Measurements from ENCODE around the gene AGXT2. TPM values are rescaled to one million over a fixed set of nuclear protein-coding genes. Genes with fewer than 3 reads are reported as not detected.

Gene AGXT2
- total and polyA plus RNA-seq, 10 of the 15 experiments (the other 5 are each of a cell fraction or from before 2014, with no cell fraction given), result not detected

GRCh38 chr5:35001842-35002241 lies 45.9 kb downstream of the AGXT2 start (continued):
- TF ChIP-seq IKZF1 (conservative IDR thresholded peaks at IDR 0.05) (no peak), ESRRA (IDR thresholded peaks at IDR 0.05; ENCODE audit: low read length) (no peak)

- in situ Hi-C loops (cut with MboI), result no loop called here
- CTCF ChIA-PET, result interaction anchor here (1.7 kb wide), 1 partner anchor 41 kb away, joined by 4 read pairs; no protein-coding TSS in a partner anchor
- no peaks in the 10 kb centered on the region for H3K79me2 ChIP-seq (ENCODE audit: control insufficient read depth, insufficient read depth, low read length)
- no peak overlapping the region for H2AFZ ChIP-seq (ENCODE audit: control insufficient read depth, low read depth, low read length)
- H3K9me3 ChIP-seq (replicated peaks; ENCODE audit: control insufficient read depth, insufficient read depth, low read length), result no peaks in the 10 kb centered on the region
- no peak overlapping the region for H3K9ac ChIP-seq (ENCODE audit: control insufficient read depth, insufficient read depth, low read length)
- SMC1A ChIA-PET (ENCODE audit: uncharacterized antibody, unreplicated experiment), result interaction anchor here (1.1 kb wide), 1 partner anchor 40 kb away, joined by 5 read pairs; no protein-coding TSS in a partner anchor
- intact Hi-C loops (cut with micrococcal nuclease; ENCODE audit: unreplicated experiment), result no loop called here
- TF ChIP-seq ZZZ3 (IDR thresholded peaks at IDR 0.05; ENCODE audit: control insufficient read depth, insufficient read length, low read depth) (no peak), STAT3 (IDR thresholded peaks at IDR 0.05; ENCODE audit: low read depth, low read length) (no peak)
- no peaks in the 10 kb centered on the region for H4K20me1 ChIP-seq (ENCODE audit: control insufficient read depth, insufficient read depth)
- DNase-seq (ENCODE audit: low read depth, low spot score), result no peak
- no peak for ATAC-seq
- POLR2A ChIA-PET, result no interaction called here
- RAD21 ChIA-PET (ENCODE audit: unreplicated experiment), result interaction anchor here (6.6 kb wide), 1 partner anchor 40 kb away, joined by 123 read pairs; no protein-coding TSS in a partner anchor
- H3K4me2 ChIP-seq (ENCODE audit: control insufficient read depth, insufficient read depth), result no peak overlapping the region
- H3K36me3 ChIP-seq (ENCODE audit: control insufficient read depth in 2 of 2, insufficient read depth in 2 of 2, low read length in 1 of 2), result no peaks in the 10 kb centered on the region
- H3K27me3 ChIP-seq (replicated peaks in 1 of 2; ENCODE audit: control insufficient read depth in 2 of 2, insufficient read depth in 2 of 2, low read length in 1 of 2), result no peaks in the 10 kb centered on the region; a peak in 1 of 4 replicates
- WGBS (ENCODE audit: insufficient coverage, insufficient replicate concordance, low lambda C conversion rate, missing lambda C conversion rate), result 33% methylated on average over 6 of the region's 6 CpGs
- BruUV-seq (replicated peaks), result no TSS peak
- no peak for FAIRE-seq
- no peak overlapping the region for H3K27ac ChIP-seq (ENCODE audit: control insufficient read depth, insufficient read depth)
- H3K4me1 ChIP-seq (ENCODE audit: control insufficient read depth, insufficient read depth, low read length), result 0 out of 2 replicates have a peak, but pooled peaks cover 5% of the 10 kb centered on the region
- H3K4me3 ChIP-seq, result no peak overlapping the region
Observed at GRCh38 chr5:34998058-34998789, 49.5 kb downstream of the AGXT2 start.

- BruUV-seq (replicated peaks), result no TSS peak
- H3K9ac ChIP-seq (ENCODE audit: control insufficient read depth, insufficient read depth, low read length), result no peak overlapping the region
- RAD21 ChIA-PET (ENCODE audit: unreplicated experiment), result no interaction called here
- no peaks in the 10 kb centered on the region; a peak in 1 of 4 replicates for H3K27me3 ChIP-seq (replicated peaks in 1 of 2; ENCODE audit: control insufficient read depth in 2 of 2, insufficient read depth in 2 of 2, low read length in 1 of 2)
- FAIRE-seq (no peak), ATAC-seq (no peak), DNase-seq (ENCODE audit: low read depth, low spot score) (no peak)
- no peak overlapping the region for H2AFZ ChIP-seq (ENCODE audit: control insufficient read depth, low read depth, low read length)
- H3K4me2 ChIP-seq (ENCODE audit: control insufficient read depth, insufficient read depth), result no peak overlapping the region
- CTCF ChIA-PET, result interaction anchor here (2.5 kb wide), 1 partner anchor 38 kb away, joined by 8 read pairs; no protein-coding TSS in a partner anchor
- intact Hi-C loops (cut with micrococcal nuclease; ENCODE audit: unreplicated experiment) (no loop called here), in situ Hi-C loops (cut with MboI) (no loop called here)
- no peaks in the 10 kb centered on the region for H3K79me2 ChIP-seq (ENCODE audit: control insufficient read depth, insufficient read depth, low read length)
- POLR2A ChIA-PET, result no interaction called here
- H3K4me1 ChIP-seq (ENCODE audit: control insufficient read depth, insufficient read depth, low read length), result no peaks in the 10 kb centered on the region
- no peak overlapping the region for H3K27ac ChIP-seq (ENCODE audit: control insufficient read depth, insufficient read depth)
- H3K36me3 ChIP-seq (ENCODE audit: control insufficient read depth in 2 of 2, insufficient read depth in 2 of 2, low read length in 1 of 2), result no peaks in the 10 kb centered on the region
- H3K4me3 ChIP-seq, result no peak overlapping the region
- no peaks in the 10 kb centered on the region for H4K20me1 ChIP-seq (ENCODE audit: control insufficient read depth, insufficient read depth)
- H3K9me3 ChIP-seq (replicated peaks; ENCODE audit: control insufficient read depth, insufficient read depth, low read length), result no peaks in the 10 kb centered on the region
- SMC1A ChIA-PET (ENCODE audit: uncharacterized antibody, unreplicated experiment), result interaction anchor here (1.0 to 1.5 kb wide), 2 partner anchors 27 to 80 kb away, joined by 3 to 4 read pairs; no protein-coding TSS in a partner anchor
- WGBS (ENCODE audit: insufficient coverage, insufficient replicate concordance, low lambda C conversion rate, missing lambda C conversion rate), result 50% methylated on average over 2 of the region's 2 CpGs
- TF ChIP-seq MEF2A (IDR thresholded peaks at IDR 0.05; ENCODE audit: insufficient read depth, low read depth, low read length) (no peak), MLLT1 (IDR thresholded peaks at IDR 0.05) (no peak), GATAD2B (conservative IDR thresholded peaks at IDR 0.05; ENCODE audit: low read depth) (no peak), NFXL1 (IDR thresholded peaks at IDR 0.05; ENCODE audit: borderline replicate concordance) (no peak), FOXK2 (IDR thresholded peaks at IDR 0.05) (no peak), RAD51 (IDR thresholded peaks at IDR 0.05) (no peak)
Observed at GRCh38 chr5:34996261-34996660, 51.5 kb downstream of the AGXT2 start.

Data from GM12878 (cell line).